Measurements from ENCODE around the gene ACTL7A. TPM values are rescaled to one million over a fixed set of nuclear protein-coding genes. Genes with fewer than 3 reads are reported as not detected.
A peak's percentile ranks its signal among the peaks of the same experiment; 100 is the strongest.

Gene ACTL7A
- total and polyA plus RNA-seq, 2 of the 13 experiments (the other 11 are each of a cell fraction or from before 2014, with no cell fraction given), result not detected

- TF ChIP-seq ZNF142 (CRISPR knock-in tag; IDR thresholded peaks at IDR 0.05) (no peak), ZFP62 (CRISPR knock-in tag; IDR thresholded peaks at IDR 0.05) (no peak), ELF1 (CRISPR knock-in tag; IDR thresholded peaks at IDR 0.05) (peak; percentile 46; the same call in 1 of the 2 replicates), JUN (CRISPR knock-in tag; IDR thresholded peaks at IDR 0.05) (peak; percentile 99), MAZ (IDR thresholded peaks at IDR 0.05; ENCODE audit: borderline replicate concordance, low read depth, low read length) (0 out of 2 replicates have a peak, but pooled peaks have one; percentile 62), MAZ (CRISPR knock-in tag; IDR thresholded peaks at IDR 0.05; ENCODE audit: low read depth) (peak; percentile 79), RFXANK (CRISPR knock-in tag; IDR thresholded peaks at IDR 0.05) (peak; percentile 82; the same call in 1 of the 2 replicates), THAP8 (CRISPR knock-in tag; IDR thresholded peaks at IDR 0.05; ENCODE audit: borderline replicate concordance) (no peak), ISL2 (CRISPR knock-in tag; IDR thresholded peaks at IDR 0.05) (peak; percentile 99), POGK (CRISPR knock-in tag; conservative IDR thresholded peaks at IDR 0.05) (no peak; the same call in 1 of the 2 replicates), NFAT5 (CRISPR knock-in tag; IDR thresholded peaks at IDR 0.05) (peak; percentile 99), ZNF800 (CRISPR knock-in tag; IDR thresholded peaks at IDR 0.05) (peak; percentile 22; the same call in 1 of the 2 replicates)
Measured at GRCh38 chr9:108885643-108886348, 23.7 kb downstream of the ACTL7A start (continued).

Measured in HepG2 (cell line).